Activated CD8-positive, alpha-beta memory T cell treated with anti-CD3 and anti-CD28 coated beads, Interleukin-2, amount 50 U/mL, for 24 hours (primary cell): ENCODE measurements around the gene ARAF.
A peak's percentile ranks its signal among the peaks of the same experiment; 100 is the strongest.

Experiments
- DNase-seq: peaks from one replicate; pipeline ENCODE4 v3.0.0-alpha.2; 2020; ENCODE audit errors: extremely low read depth

Gene ARAF

DNA sequence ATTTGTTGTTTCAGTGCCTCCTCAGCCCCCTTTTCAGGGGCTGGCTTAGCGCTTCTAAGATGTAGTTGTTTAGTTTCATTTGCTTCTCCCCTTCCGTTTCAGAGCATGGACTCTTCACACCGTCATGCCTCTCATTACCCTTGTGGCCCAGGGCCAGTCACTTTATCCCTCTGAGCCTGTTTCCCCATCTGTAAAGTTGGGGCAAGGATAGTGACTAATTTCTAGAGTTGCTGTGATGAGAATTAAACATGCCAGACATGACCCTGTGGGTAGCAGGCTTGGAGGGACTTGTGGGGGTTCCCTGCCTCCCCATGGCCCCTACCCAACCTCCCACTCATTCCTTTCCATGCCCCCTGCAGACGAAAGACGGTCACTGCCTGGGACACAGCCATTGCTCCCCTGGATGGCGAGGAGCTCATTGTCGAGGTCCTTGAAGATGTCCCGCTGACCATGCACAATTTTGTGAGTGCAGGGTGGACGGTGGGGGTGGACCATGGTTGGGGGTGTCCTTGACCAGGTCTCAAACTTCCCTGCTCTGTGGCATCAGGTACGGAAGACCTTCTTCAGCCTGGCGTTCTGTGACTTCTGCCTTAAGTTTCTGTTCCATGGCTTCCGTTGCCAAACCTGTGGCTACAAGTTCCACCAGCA lies 3.6 kb downstream of the ARAF start:
- no peak for DNase-seq

DNA sequence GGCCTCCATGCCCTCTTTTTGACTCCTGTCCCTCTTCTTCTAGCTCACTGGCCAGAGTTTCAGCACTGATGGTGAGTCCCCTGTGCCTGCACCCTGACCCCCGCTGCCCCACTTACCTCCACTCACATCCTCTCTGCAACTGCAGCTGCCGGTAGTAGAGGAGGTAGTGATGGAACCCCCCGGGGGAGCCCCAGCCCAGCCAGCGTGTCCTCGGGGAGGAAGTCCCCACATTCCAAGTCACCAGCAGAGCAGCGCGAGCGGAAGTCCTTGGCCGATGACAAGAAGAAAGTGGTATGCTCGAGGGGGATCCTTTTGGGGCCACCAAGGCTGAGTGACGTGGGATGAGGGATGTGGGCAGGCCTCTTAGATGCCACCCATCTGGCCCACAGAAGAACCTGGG lies 5.8 kb downstream of the ARAF start:
- no peak for DNase-seq

DNA sequence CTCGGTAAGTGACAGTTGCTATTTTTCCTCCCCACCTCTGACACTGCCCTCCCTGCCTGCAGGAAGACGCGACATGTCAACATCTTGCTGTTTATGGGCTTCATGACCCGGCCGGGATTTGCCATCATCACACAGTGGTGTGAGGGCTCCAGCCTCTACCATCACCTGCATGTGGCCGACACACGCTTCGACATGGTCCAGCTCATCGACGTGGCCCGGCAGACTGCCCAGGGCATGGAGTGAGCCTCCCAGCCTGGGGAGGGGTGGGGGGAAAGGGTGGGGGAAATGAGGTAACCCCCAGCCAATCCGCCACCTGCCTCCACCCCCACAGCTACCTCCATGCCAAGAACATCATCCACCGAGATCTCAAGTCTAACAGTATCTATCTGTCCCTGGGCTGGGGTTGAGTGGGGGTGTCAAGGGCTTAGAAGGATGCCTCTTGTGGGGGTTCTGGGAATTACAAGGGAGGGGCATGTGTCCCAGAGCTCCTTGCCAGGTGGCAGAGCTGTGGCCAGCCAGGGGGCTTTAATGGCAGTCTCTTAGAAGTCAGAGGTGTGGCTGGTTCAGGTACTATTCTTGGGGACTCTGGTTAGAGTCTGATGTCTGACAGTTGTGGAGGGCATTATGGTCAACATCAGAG lies 7.8 kb downstream of the ARAF start:
- DNase-seq: no peak

DNA sequence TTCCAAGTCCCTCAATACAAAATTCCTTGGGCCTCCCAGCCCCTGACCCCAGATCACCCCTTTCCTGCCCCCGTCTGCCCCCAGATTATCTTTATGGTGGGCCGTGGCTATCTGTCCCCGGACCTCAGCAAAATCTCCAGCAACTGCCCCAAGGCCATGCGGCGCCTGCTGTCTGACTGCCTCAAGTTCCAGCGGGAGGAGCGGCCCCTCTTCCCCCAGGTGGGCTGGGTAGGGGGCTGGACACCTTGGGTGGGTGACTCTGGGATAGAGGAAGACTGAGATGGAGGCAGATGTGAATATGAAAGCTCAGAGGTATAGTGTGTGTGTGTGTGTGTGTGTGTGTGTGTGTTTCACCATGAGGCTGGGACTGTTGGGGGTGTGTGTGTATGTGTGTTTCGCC lies 9.8 kb downstream of the ARAF start:
- no peak for DNase-seq

DNA sequence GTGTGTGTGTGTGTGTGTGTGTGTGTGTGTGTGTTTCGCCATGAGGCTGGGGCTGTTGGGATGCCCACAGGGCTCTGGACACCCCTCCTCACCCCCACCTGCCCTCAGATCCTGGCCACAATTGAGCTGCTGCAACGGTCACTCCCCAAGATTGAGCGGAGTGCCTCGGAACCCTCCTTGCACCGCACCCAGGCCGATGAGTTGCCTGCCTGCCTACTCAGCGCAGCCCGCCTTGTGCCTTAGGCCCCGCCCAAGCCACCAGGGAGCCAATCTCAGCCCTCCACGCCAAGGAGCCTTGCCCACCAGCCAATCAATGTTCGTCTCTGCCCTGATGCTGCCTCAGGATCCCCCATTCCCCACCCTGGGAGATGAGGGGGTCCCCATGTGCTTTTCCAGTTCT lies 10.2 kb downstream of the ARAF start:
- DNase-seq: no peak

DNA sequence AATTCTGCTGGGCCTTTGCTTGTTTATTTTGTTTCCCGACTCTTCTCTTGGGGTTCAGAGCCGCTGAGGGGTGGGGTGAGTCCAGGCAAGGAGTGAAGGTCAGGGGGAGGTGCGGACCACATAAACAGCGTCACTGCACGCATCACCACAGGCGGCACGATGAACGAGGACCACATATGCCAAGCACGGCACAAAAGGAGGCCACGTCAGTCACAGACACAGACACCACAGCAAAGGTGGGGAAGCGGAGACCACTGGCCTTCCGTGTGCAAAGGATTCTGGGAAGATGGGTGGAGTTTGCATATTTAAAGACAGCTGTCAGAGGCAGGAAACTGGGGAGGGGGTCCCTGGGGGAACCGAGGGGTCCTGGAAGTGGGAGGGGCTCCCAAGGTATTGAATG lies 10.9 kb downstream of the ARAF start:
- no peak for DNase-seq

DNA sequence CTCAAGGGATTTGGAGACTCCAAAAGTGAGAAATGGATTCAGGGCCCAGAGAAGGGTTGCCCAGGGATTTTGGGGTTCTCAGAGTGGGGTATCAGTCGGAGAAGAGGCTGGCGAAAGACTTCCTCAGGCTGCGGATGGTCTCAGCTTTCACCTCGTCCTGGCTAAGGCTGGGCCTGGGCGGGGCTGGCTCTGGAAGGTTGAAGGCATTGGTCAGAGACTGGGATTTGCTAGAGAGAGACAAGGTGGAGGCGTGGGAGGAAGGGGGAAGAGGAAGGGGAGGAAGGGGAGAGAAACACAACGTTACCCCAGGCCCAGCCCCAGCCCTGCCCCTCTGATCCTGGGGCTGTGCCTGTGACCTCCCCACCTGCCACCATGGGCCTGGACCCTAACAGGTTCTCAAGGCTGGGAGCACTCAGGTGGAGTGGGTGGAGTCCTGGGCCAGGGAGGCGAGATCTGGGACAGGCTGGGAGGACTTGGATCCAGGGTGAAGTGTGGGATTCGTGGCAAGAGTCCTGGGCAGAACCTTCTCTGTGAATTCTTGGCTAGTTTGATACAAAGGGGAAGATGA lies 11.9 kb downstream of the ARAF start:
- no peak for DNase-seq

DNA sequence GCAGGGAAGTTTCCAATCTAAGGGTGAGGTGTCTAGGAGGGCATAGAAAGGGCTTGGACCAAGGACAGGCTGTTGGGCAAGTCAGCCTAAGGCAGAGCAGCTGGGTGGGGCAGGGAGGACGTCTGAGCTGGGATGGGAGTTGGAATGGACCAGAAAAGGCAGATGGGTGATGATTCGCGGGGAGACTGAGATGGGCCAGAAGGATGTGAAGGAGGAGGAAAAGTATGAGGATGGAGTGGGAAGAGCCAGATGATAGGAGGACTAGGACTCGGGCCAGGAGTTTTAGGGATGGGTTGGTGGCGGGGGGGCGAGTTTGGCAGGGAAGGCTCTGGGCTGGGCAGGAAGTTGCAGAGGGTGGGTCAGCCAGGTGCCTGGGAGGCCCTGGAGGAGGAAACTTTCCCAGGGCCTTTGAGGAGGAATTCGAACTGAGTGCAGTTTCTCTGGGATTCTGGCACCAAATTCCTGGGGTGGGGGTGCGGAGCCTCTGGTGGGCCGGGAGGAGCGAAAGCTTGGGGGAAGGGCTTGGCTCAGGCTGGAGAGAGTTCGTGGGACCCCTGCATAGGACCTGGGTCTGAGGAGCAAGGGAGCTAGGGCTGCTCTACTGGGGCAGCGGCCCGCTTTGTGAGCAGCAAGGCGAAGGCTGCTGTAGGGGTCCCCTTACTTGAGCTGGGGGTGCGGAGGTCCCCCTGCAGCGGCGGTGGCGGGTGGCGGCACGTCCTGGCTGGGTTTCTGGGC lies 12.5 kb downstream of the ARAF start:
- no peak for DNase-seq

DNA sequence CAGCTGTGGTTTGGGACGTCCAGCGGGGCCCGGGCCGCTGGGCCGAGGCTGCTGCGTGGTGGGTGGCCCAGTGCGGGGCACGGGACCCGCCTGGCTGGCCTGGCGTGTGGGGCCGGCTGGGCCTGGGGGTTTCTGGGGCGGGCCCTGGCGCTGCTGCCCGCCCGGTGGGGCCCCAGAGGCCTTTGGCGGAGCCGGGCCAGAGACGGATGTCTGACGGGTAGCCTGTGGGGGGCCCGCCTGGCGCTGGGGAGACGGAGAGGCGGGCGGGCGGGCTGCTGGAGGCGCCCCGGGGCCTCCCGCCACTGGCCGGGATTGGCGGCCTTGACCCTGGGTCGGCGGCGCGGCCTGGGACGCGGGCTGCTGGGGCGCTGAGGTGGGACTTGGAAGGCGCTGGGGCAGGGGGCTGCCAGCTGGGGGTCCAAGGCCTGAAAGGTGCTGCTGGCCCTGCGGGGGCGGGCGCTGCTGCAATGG lies 13.1 kb downstream of the ARAF start:
- DNase-seq: no peak

DNA sequence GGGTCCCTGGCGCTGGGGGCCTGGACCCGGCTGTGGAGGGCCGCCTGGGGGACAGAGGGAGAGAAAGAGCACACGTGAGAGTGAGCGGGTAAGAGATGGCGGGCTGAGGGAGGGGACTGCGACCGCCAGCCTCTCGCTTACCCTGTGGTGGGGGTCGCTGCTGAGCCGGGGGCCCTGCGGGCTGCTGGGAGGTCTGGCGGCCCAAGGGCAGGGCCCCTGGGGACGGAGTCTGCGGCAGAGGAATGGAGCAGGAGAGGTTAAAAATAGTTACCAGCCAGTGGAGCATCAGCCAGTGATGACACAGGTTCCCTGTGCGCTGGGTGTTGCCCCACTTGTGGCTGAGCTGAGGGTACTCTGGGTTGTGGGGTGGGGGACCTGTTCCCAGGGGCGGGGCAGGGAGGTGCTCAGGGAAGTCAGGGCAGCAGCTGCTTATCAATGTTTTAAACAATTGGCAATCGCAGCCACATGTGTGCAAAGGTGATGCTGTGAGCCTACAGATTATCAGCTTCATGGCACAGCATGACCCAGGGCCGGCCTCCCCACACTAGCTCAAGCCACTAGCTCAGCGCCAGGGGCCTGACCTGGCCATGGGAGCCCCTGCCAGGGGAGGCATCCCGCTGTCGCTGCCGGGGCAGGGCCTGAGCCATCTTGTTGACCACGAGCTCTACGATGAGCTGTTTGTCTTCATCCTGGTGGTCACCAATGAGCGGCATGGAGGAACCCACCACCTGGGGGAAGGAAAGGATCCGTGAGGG lies 13.7 kb downstream of the ARAF start:
- no peak for DNase-seq

DNA sequence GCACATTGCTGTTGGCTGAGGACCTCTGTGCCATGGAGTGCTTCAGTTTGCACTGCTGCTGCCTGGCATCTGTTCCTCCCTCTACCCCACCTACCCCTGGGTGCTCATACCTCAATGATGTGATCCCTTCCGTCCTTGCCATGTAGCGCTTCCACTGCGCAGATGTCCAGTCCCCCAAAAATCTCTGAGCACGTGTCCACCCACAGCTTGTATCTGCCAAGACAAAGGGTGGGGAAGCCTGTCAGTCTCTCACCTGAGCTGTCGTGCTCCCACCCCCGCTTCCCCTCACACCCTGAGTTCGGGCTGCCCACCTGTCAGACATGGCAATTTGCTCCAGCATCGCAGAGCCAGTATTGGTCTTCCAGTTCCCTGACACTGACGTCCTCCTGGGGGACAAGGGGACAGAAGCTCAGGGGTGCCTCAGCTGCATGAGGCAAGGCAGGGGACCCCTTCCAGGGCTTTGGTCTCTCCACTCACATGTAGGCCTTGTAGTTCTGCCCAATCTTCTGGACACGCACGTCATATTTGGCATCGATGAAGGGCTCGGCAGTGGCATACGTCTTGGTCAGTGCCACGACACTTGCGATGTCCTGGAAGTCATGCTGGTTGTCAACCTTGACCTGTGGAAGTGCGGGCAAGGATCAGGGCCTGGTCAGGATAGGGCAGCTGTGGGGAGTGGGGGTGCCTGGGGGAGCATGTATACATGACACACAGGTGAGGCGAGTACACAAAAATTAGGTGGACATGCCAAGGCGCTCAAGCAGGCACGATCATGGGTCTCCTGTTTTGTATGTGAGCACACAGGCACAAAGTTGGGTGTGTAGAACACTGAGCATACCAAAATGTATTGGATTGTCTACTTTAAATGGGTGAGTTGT lies 15.3 kb downstream of the ARAF start:
- no peak for DNase-seq

DNA sequence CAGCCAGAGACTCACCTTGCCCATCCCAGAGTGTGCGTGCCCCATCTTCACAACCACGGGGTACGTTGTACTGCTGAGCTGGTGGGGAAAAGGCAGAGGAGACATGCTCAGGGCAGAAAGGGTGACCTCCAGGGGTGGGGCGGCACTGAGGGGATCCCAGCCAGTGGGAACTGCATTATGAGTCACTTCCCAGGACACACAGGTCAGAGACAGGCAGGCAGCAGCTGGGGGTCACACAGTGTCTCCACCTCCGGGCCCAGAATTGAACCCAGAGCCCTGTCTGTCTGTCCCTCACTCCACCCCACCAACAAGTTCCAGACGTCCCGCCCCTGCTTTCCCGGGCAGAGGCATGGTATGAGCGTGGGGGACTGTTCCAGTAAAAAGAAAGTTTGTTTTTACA lies 16.4 kb downstream of the ARAF start:
- DNase-seq: no peak

DNA sequence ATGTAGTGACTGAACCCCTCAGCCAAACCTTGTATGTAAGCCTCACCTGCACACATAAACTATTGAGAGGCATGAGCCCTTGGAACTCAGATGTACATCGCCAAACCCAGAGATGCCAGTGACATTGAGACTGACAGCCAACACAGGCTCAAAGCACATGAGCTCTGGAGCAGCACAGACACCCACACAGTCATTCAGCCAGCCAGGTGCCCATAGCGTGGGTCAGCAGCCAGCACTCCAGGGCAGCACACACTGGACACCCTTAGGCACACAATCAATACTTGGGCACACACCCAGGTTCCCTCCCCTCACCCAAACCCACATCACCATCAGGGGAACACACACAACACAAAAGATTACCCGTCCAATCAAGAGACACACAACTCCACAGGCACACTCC lies 16.9 kb downstream of the ARAF start:
- no peak for DNase-seq

DNA sequence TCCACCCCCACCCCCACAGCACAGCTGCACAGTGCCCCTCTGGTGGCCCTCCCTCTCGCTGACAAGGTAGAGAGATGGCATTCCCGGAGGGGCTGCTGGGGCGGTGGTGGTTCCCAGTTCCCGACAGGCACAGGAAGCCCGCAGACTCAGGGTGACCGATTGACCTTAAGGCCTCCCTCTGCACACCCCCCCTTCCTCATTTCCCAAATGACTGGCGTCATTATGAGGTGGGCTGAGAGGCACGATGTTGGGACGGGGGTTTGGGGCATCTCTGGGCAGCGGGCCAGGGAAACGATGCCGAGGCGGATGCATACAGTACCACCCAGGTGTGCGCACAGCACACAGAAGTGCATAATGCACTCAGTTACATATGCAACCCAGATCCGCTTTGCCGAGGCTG lies 17.7 kb downstream of the ARAF start:
- no peak for DNase-seq

DNA sequence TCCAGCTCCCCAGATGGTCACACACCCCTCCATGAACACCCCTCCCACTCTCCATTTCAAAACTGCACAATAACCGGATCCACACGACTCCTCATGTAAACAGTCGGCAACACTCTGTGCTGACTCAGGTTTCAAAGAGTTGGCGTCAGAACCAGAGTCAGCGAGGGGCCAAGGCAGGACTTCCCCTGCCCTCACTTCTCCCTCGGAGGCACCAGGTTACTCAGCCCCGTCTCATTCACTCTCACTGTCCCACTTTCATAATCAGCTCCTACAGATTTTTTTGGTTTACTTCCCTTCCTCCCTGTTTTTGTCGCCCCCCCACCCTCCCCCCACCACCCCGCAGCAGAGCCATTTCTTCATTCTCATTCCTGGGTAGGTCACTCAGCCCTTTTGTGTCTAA lies 18.5 kb downstream of the ARAF start:
- DNase-seq: no peak

DNA sequence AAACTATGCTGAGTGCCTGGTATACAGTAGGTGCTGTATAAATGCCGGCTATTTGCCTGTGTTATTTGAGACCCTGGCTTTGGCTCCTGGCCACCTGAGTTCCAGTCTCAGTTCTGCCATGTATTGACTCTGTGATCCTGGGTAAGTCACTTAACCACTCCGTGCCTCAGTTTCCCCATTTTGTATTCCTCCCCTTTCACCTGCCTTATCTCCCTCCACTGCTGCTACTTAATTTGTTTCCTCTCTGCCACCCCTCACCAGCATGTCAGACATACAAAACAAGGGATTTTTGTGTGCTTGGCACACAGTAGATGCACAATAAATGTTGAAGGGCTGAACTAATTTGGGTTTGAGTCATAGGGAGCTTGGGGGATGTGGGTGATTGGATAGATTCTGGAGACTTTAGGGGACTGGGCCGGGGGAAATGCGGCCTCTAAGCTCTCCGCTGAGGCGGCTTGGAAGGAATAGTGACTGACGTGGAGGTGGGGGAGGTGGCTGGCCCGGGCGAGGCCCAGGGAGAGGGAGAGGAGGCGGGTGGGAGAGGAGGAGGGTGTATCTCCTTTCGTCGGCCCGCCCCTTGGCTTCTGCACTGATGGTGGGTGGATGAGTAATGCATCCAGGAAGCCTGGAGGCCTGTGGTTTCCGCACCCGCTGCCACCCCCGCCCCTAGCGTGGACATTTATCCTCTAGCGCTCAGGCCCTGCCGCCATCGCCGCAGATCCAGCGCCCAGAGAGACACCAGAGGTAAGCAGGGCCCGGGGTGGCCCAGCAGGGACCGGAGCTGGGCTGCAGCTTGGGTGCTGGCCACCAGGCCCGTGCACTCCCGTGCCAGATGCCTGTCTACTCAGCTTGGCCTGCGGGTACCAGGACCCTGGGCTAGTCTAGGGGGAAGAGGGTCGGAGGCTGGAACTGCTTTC lies 21.0 kb downstream of the ARAF start, which contains the start of gene TIMP1:
TIMP1 (plus strand) TSS at position 706 of the 917 bp plus-strand sequence. CDS start 980 bp downstream, outside the sequence.
- peak; percentile 55 for DNase-seq

DNA sequence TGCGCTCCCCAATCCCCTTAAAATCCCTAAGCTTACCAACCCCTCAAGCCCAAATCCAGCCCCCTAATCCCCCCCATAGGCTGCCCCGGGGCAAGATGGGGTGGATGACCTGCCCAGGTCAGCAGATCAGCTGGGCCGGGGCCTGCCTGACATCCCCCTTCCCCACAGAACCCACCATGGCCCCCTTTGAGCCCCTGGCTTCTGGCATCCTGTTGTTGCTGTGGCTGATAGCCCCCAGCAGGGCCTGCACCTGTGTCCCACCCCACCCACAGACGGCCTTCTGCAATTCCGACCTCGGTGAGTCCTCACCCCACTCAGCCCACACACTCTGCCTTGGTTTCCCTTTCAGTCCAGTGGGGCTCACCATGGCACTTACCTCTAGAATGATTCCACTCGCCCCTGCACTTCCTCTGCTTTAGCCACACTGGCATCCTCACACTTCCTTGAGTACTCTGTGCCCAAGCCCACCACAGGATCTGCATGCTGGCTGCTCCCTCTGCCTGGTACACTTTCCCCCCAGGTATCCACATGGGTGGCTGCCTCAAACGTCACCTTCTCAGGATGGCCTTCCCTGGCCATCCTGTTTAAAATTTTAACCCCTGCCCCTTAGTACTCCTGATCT lies 22.3 kb downstream of the ARAF start:
- no peak for DNase-seq

DNA sequence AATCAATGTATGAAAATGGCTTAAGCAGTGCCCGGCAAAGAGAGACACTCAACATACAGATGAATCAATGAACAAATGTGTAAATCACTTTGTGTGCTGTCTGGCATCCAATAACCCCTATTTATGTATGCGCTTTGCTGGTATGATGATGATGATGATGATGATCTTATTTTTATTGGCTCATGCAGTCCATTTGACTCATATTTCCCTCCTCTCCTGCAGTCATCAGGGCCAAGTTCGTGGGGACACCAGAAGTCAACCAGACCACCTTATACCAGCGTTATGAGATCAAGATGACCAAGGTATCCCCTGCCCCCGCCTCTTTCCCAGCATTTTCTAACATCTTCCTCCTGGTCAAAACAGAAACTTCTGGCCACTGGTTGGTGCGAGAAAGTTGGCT lies 23.7 kb downstream of the ARAF start:
- no peak for DNase-seq

DNA sequence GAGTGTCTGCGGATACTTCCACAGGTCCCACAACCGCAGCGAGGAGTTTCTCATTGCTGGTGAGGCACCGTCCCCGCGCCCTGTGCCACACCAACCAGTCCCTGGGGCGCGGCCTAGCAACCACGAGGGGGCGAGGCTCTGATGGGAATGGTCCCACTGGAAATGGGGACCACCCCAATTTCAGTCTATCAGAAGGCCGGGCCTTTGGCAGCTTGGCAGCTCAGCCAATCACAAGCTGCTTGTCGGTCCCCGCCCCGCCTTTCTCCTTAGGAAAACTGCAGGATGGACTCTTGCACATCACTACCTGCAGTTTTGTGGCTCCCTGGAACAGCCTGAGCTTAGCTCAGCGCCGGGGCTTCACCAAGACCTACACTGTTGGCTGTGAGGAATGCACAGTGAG lies 24.3 kb downstream of the ARAF start:
- no peak for DNase-seq
